ENCODE data around the gene CDCP2.

GRCh38 chr1:54151013-54151412, 1.8 kb downstream of the CDCP2 start:
- TF ChIP-seq CTCF (conservative IDR thresholded peaks at IDR 0.05; ENCODE audit: low read depth in 2 of 2) (no peak), EZH2 (IDR thresholded peaks at IDR 0.05; ENCODE audit: low read depth, unreplicated experiment) (no peak), REST (IDR thresholded peaks at IDR 0.05; ENCODE audit: unreplicated experiment) (no peak), CREB1 (CRISPR knock-in tag; IDR thresholded peaks at IDR 0.05; ENCODE audit: low read depth) (no peak), JUNB (IDR thresholded peaks at IDR 0.05; ENCODE audit: unreplicated experiment) (no peak), ZNF462 (CRISPR knock-in tag; IDR thresholded peaks at IDR 0.05) (no peak), POLR2AphosphoS5 (IDR thresholded peaks at IDR 0.05; ENCODE audit: low read depth) (no peak), ZNF331 (CRISPR knock-in tag; IDR thresholded peaks at IDR 0.05; ENCODE audit: low read depth) (no peak)

Data from GM23338 (cell line).